Colon (tissue), 2 donors: ENCODE data around the gene FBN1.

Source experiments
- FAIRE-seq: peaks from 2 replicates; lab custom pipeline; 2012; peaks lifted over from hg19 to GRCh38; lab: Jason Lieb, UNC
- donor health status: control.
- donor health status: control.

Gene FBN1

DNA sequence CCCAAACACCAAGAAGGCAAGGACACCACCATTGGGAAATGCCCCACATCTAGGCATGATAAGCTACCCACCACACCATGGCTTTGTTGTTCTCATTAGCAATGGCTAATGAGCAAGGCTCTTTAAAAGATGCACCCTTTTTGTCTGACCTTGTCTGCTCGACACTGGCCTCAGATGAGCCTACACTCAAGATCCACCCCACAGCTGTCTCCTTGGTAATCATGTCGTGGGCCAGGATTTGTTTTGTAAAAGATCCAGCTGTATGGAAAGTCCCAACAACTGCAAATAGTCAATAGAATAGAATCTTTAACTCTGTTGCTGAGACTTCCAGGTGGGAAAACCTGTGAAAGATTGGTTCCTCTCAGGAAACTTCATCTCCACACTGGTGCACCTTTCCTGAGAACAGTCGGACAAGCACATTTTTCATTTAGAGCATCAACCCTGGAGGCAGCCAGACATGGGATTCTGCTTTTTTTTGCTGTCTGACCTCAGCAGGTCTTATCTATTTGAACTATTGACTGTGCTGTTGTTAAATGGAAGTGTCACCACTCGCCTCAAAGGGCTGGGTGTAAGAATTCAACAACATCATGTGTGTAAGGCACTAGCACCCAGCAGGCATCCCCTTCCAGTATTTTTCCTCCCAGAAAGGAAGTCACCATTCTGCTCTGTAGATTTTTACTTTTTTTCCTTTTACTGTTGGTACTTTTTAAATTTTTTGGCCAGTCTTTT lies 278.8 kb downstream of the FBN1 start:
- FAIRE-seq = no peak

DNA sequence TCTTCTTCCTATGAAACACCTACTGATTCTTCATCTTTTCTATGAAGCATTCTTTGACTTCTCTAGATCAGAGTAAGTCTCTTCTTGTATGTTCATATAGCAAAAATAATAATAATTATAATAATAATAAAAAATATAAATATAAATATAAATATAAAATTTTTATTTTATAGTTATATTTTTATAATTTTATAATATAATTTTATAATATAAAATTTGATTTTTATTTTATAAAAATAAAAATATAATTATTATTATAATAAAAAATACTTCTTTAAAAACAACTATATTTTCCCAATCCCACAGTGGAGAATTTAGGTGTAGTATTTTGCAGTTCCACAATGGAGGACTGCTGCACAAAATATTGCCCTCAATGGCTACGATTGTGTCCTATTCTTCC lies 279.9 kb downstream of the FBN1 start:
- peak; percentile 94 for FAIRE-seq

DNA sequence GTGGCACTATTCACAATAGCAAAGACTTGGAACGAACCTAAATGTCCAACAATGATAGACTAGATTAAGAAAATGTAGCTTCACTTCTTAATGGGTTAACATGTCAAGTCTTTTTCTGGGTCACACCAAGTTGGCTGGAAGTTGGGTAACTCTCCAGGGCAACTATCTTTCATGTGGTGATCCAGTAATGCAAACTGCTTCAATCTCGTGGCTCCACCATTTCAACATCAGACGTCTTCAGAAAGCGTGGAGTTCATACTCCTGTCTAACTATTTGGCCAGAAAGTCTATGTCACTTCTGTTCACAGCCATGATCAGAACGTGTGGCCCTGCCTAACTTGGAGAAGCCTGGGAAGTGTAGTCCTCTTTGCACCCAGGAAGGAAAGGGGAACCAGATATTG lies 282.0 kb downstream of the FBN1 start:
- no peak for FAIRE-seq

DNA sequence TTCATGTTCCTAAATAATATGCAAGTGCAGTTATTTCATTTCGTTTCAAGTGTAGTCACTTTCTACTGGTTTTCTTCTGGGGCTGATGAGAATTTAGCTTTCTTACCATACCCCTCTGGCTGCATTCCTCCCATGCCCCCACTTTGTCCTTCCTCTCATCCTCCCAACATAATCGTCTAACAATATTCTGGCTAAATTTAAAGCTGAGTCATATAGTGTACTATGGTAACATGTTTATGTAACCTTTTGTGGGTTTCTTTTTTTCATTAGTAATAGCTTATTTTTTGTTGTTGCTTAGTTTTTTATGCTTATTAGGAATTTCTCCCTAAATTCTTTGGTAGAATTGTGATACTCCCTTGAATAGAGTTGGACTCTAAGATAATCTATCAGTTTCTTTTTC lies 283.8 kb downstream of the FBN1 start:
- no peak for FAIRE-seq

DNA sequence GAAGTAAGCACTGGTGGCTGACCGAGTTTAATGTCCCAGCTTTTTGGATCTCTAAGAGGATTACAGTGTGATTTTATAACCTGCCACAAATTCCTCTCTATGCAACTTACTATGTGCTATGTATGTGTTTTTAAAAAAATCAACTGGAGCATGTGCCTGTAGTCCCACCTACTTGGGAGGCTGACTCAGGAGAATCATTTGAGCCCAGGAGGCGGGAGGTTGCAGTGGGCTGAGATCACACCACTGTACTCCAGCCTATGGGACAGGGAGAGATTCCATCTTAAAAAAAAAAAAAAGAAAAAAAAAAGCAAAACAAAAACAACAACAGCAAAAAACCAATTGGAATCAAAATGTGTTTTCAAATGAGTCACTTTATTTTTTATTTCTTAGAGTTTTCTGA lies 284.7 kb downstream of the FBN1 start:
- FAIRE-seq = no peak
